ENCODE data around the gene SPATA20.

DNA sequence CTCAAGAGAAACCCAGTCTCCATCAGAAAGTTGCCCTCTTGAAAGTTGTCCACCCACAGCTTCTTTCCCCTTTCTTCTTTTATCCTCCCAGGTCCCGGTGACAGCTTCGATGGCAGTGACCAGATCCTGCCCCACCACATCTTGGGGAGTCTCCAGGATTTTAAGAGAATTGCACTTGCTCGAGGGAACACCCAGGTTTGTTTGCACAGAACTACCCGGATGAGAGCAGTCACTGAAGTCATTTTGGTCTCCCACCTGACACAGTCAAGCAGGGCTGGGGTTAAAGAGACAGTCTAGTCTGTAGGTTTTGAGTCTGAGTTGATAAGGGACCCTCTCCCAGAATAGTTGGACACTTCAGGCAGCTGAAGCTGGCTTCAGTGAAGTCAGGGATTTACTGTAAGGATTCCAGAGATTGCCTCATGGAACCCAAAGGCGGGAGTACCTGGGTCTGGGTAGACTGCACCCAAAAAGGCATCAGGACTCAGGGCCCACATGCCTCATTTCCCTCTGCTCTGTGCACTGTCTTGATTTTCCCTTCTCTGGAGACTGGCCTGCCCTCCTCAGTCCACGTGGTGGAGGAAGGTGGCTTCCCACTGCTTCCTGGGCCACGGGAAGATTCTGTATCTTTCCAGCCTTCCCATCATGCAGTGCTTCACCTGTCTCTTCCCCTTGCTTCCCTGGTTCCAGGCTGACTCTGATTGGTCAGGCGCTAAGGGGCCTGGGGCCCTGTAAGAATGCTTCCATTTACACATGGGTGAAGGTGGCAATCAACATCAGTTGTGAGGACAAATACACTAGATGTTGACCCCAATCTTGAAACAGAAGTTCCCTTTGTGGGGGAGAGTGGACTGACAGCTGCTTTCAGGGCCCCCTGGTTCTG is 29.2 kb upstream of the SPATA20 start:
- TF ChIP-seq CTCF (IDR thresholded peaks at IDR 0.05; ENCODE audit: poor library complexity, severe bottlenecking) (no peak), RAD21 (conservative IDR thresholded peaks at IDR 0.05) (no peak)

All from neural cell (in vitro differentiated cells).